ENCODE results near the gene PSMD1.

The PSMD1 gene

DNA sequence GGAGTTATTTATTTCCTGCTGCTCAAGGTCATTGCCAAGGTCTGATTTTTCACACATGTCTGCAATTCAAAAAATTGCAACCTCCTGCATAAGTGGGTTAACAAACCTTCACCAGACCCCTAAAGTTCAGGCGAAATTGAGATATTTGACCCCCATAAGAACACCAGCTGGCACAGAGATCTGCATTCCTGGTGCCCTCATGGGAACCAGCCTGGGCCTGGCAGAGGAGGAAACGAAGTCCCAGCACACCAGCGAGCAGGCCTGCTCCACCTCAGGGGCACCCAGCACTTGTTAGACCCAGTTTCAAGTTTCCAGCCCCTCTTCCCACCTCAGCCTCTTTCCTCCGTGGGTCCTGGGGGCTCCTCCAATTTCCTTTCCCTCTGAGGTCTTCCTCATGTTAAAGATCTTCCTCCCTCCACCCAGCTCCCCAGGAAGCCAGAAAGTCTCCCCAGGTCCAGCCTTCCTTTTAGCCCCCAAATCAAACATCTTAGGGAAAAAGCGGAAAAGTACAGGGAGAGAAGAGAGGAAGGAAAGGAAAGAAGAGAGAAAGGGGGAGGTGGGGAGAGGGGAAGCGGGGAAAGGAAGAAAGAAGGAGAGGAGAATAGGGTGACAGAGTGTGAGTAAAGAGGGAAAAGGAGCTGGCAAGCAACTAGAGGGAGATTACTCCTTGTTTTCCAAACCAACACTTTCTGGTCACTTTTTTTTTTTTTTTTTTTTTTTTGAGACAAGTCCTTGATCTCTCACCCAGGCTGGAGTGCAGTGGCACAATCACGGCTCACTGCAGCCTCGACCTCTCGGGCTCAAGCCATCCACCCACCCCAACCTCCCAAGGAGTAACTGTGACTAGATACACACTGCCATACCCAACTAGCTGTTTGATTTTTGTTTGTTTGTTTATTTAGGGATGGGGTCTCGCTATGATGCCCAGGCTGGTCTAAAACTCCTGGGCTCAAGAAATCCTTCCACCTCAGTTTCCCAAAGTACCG, 23.2 kb upstream of the PSMD1 start:
- H3K4me3 ChIP-seq (ENCODE audit: low read length) = no peak overlapping the region
- DNase-seq (ENCODE audit: low read depth, low spot score) = no peak

DNA sequence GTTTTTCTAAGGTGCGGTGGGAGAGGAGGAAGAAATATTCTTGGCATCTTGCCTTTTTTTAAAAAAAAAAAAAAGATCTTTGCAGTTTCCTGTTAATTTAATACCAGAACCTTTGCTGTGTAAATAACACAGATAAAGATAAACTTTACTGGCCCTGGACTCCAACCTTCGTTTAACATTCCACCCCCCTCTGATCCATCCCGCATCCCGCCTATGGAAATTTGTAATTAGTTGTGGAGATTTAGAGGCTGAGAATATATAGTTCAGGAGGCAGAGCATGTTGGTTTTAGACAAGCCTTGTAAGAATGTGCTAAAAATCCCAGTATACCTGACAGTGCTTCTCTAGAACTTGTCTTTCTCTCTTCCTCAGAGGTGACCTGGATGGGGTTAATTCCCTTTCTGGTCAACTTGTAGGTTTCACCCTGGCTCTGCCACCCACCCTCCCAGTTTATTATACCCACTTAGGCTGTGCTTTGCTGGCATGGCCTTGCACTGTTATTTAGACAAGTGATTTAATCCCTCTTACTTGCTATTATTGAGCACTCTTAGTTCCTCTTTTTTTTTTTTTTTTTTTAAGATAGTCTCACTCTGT, 22.3 kb upstream of the PSMD1 start:
- DNase-seq (ENCODE audit: low read depth, low spot score) = no peak
- no peak overlapping the region for H3K4me3 ChIP-seq (ENCODE audit: low read length)

DNA sequence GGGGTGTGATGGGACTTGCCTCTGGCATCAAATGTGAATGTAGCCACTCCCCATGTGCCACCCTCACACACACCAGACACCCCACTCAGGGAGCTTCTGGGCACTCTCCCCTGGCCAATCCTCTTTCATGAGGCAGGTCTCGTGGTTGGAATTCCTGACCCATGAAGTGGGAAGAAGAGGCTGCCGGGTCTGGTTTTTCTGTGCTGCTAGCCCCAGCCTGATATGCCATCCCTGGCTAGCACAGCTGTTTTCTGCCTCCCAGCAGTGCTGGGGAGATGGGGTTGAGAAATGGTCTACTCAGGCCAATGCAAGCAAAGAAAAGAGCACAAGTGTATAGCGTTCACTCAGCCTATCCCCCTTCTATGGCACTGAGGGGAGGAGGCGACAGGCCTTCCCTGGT, 20.5 kb upstream of the PSMD1 start:
- DNase-seq (ENCODE audit: low read depth, low spot score) = no peak
- H3K4me3 ChIP-seq (ENCODE audit: low read length) = no peak overlapping the region

GRCh38 chr2:231036578-231037106, 20.0 kb upstream of the PSMD1 start:
- H3K4me3 ChIP-seq (ENCODE audit: low read length) = no peak overlapping the region
- no peak for DNase-seq (ENCODE audit: low read depth, low spot score)

GRCh38 chr2:231037202-231037730, 19.4 kb upstream of the PSMD1 start, which contains the start of gene C2orf72:
Gene C2orf72, plus strand, starts transcription at chr2:231037523. Its CDS starts 43 bp downstream, at chr2:231037566.
- no peak within 1 kb of the TSS for H3K4me3 ChIP-seq (ENCODE audit: low read length)
- DNase-seq (ENCODE audit: low read depth, low spot score) = no peak

DNA sequence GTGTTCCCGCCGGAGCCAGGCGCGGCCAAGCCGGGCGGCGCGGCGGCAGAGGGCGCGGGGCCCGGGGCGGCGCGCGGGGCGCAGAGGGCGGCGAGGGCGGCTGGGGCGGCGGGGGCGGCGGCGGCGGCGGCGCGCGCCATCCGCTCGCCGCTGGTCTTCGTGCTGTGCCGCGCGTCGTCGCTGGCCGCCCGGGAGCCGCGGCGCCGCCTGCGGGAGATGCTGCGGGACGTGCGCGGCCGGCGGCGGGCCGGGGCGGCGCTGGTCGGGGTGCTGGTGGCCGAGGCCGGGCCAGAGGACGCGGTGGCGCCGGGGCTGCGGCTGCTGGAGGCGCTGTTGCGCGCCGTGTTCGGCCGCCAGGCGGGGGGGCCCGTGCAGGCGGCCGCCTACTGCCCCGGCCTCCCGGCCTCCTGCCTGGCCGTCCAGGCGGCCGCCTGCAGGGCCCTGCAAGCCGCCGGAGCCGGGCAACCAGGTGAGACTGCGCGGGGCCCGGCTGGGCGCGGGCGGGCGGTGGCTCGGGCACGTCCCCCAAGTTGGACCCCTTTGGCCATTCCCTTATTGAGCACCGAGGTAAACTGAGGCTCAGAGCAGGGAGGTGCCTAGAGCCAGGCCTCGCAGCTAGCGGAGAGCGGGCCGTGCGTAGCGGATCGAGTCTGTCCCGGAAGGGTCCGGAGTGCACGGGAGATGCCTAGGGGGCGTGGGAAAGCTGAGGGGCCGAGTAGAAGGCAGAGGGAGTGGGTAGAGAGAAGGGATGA, 18.8 kb upstream of the PSMD1 start:
- no peak for DNase-seq (ENCODE audit: low read depth, low spot score)
- no peak overlapping the region for H3K4me3 ChIP-seq (ENCODE audit: low read length)

DNA sequence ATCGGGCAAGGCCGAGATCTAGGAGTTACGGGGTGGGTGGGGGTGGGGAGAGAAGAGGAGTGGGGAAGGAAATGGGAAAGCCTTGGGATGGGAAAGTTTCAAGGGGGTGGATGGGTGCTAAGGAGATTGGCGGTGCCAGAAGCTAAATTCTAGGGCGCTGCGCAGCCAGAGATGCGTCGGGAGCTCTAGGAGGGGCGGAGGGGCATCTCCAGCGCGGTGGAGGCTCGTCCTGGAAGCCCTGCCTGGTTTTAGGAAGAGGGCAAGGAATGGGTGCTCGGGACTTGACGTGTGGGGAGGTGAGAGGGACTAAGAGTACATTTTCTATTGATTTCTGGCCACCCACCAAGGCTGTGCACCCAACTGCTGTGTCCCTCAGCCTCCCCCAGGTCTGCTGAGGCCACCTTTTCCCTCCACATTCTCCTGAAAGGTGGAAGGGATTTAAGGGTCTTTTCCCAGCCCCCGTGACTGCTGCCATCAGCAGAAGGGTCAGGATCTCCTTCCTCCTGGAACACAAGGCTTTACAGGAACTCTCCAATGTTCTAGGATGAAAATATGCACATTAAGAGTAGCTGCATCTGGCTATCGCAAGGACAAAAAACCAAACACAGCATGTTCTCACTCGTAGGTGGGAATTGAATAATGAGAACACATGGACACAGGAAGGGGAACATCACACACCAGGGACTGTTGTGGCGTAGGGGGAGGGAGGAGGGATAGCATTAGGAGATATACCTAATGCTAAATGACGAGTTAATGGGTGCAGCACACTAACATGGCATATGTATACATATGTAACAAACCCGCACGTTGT, 18.0 kb upstream of the PSMD1 start:
- no peak for DNase-seq (ENCODE audit: low read depth, low spot score)
- no peak overlapping the region for H3K4me3 ChIP-seq (ENCODE audit: low read length)

DNA sequence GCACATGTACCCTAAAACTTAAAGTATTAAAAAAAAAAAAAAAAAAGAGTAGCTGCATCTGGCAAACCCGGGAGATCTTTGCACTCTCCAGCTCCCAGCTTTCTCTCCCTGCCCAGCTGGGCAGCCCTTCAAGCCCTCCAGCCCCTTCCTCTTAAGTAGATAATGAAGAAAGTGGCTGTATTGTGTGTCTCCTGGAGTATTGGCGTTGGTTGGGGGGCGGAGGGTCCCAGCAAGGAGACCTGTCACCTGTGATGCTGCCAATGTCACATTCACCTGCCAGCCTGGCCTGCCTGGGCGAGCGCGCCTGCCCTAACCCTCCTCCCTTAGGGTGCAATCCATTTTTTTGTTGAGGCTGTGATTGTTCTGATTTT, 17.4 kb upstream of the PSMD1 start:
- H3K4me3 ChIP-seq (ENCODE audit: low read length) = no peak overlapping the region
- no peak for DNase-seq (ENCODE audit: low read depth, low spot score)

GRCh38 chr2:231039821-231040364, 16.8 kb upstream of the PSMD1 start:
- no peak for DNase-seq (ENCODE audit: low read depth, low spot score)
- H3K4me3 ChIP-seq (ENCODE audit: low read length) = no peak overlapping the region

- no peak for DNase-seq (ENCODE audit: low read depth, low spot score)
Measured at GRCh38 chr2:231041061-231041689, 15.5 kb upstream of the PSMD1 start.

DNA sequence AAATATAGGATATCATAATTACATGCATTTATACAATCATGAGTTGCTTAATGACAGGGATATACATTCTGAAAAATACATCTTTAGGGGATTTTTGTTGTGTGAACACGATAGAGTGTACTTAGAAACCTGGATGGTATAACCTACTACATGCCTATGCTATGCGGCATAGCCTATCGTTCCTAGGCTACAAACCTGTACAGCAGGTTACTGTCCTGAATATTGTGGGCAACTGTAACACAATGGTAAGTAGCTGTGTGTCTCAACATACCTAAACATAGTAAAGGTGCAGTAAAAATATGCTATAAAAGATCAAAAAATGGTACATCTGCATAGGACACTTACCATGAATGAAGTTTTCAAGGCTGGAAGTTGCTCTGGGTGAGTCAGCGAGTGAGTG, 12.9 kb upstream of the PSMD1 start:
- no peak for DNase-seq (ENCODE audit: low read depth, low spot score)
- no peak overlapping the region for H3K4me3 ChIP-seq (ENCODE audit: low read length)

More at GRCh38 chr2:231041061-231041689, 15.5 kb upstream of the PSMD1 start:
- no peak overlapping the region for H3K4me3 ChIP-seq (ENCODE audit: low read length)

DNA sequence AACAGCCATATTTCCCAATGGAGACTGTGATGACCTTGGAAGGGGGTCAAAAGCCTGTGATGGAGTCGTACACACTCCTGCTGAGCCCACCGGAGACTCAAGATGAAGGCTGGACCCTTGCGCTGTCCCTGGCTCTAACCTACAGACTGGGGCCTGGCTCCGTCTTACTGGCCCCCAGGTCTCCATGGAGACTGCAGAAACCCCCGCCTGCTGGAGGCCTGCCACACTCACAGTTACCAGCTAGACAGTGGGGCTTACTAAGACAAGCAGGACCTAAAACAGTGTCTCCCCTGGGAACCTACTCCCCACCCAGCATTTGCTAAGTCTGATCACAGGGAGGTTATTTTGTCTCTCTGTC, 9.8 kb upstream of the PSMD1 start:
- no peak overlapping the region for H3K4me3 ChIP-seq (ENCODE audit: low read length)
- no peak for DNase-seq (ENCODE audit: low read depth, low spot score)

DNA sequence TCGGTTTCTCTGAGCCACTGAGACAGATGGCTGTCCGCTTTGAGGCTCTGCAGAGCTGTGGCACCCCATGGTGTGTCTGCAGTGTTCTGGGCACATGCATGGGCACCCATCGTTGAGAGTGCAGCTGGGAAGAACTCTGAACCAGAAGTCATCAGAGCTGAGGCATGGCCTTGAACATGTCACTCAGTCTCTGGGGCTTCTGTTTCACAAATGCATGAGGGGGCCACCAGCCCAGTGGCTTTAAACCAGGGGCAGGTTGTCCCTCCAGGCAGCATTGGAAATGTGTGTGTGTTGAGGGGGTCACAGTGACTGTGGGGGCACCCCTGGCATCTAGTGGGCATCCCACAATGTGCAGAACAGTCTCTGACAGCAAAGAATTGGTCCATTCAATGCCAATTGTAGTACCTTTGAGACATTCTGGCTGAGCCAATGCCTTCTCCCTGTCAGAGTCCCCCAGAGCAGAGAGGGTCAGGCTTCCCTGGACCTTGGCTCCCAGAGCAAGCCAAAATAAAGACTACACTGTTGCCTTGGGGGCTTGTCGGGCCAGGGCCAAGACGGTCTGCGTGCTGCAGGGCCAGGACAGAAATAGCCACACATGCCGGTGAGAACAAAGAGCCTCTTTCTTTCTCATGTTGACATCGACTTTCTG, 9.3 kb upstream of the PSMD1 start:
- no peak for DNase-seq (ENCODE audit: low read depth, low spot score)
- no peak overlapping the region for H3K4me3 ChIP-seq (ENCODE audit: low read length)

- no peak for DNase-seq (ENCODE audit: low read depth, low spot score)
- H3K4me3 ChIP-seq (ENCODE audit: low read length) = no peak overlapping the region
Measured at GRCh38 chr2:231047923-231048915, 8.4 kb upstream of the PSMD1 start.

DNA sequence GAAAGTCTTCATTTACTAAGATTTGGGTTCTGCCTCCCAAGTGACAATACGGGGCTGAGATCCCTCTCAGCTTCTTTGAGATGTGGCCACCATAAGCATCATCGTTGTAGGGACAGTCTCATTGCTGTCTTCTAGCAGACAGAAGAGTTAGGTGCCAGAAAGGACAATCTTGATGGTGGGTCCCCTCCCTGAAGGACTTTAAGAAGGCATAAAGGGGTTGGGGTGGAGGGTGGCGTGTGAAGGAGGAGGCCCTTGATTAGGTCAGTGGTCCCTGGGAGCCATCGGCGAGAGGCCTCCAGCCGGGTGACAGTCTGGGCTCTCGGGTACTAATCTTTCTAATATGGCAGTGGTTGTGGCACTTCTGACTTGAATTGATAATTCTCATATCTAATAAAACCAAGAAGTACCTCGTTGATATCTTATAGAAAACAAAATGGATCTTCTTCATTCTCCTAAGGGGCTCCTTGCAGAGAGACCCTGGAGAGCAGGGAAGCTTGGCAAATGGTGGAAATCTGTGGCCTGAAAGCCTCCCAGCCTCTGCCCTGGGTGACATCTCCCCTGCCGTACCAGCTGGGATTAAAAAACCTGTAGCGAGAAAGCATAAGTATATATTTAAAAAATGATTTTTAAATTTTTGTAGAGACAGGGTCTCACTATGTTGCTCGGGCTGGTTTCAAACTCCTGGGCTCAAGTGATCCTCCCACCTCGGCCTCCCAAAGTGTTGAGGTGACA, 7.2 kb upstream of the PSMD1 start:
- H3K4me3 ChIP-seq (ENCODE audit: low read length) = no peak overlapping the region
- DNase-seq (ENCODE audit: low read depth, low spot score) = no peak
